HL-60 (cell line): ENCODE results near the gene FRK.
A peak's percentile ranks its signal among the peaks of the same experiment; 100 is the strongest.

Source experiments
- DNase-seq, 2 experiments: peaks; one replicate each; pipeline ENCODE4 v3.0.0-alpha.2; 2010 to 2020; ENCODE audit warnings: low read depth in 1 of 2, low spot score in 1 of 2
- H3K27ac ChIP-seq: fragments of 250-450 bp; sonication (Bioruptor Pico); replicated peaks from 2 replicates; pipeline ENCODE4 v1.5.1; 2020; ENCODE audit warnings: mild to moderate bottlenecking, moderate library complexity
- H3K27me3 ChIP-seq: fragments of 250-450 bp; sonication (Bioruptor Pico); 2 replicates; pipeline ENCODE4 v1.5.1; 2021; ENCODE audit warnings: mild to moderate bottlenecking, moderate library complexity; ENCODE audit not compliant: insufficient read depth, poor library complexity, severe bottlenecking
- H3K4me3 ChIP-seq: replicated peaks from 2 replicates; pipeline ENCODE4 v1.5.1; 2011; ENCODE audit warnings: mild to moderate bottlenecking, control low read depth, low read length; ENCODE audit not compliant: insufficient read depth
- CTCF ChIP-seq: IDR thresholded peaks from one replicate; pipeline ENCODE4 v1.5.1; 2011; ENCODE audit warnings: low read length, control low read depth, inconsistent platforms; ENCODE audit not compliant: insufficient read depth
- GABPA ChIP-seq: IDR thresholded peaks from 2 replicates; pipeline ENCODE4 v1.6.1; 2012; ENCODE audit warnings: low read depth
- POLR2AphosphoS5 ChIP-seq: IDR thresholded peaks from 2 replicates; pipeline ENCODE4 v1.6.1; 2012; ENCODE audit warnings: low read depth
- SPI1 ChIP-seq: IDR thresholded peaks from 2 replicates; pipeline ENCODE4 v1.6.1; 2012; ENCODE audit warnings: low read depth, mild to moderate bottlenecking, borderline replicate concordance
- TF ChIP-seq, protein P1 (sequence below): IDR thresholded peaks from 2 replicates; pipeline ENCODE4 v1.6.1; 2012; ENCODE audit warnings: low read depth; ENCODE audit not compliant: insufficient replicate concordance

FRK gene

GRCh38 chr6:115896538-115897129 lies 164.1 kb downstream of the FRK start:
- no peak overlapping the region for H3K4me3 ChIP-seq
- H3K27ac ChIP-seq: no peak overlapping the region
- DNase-seq: peak in 1 of 2 experiments; percentile 4
- TF ChIP-seq SPI1 (no peak), CTCF (peak; percentile 48)
- H3K27me3 ChIP-seq: peaks cover 5% of the 10 kb centered on the region

DNA sequence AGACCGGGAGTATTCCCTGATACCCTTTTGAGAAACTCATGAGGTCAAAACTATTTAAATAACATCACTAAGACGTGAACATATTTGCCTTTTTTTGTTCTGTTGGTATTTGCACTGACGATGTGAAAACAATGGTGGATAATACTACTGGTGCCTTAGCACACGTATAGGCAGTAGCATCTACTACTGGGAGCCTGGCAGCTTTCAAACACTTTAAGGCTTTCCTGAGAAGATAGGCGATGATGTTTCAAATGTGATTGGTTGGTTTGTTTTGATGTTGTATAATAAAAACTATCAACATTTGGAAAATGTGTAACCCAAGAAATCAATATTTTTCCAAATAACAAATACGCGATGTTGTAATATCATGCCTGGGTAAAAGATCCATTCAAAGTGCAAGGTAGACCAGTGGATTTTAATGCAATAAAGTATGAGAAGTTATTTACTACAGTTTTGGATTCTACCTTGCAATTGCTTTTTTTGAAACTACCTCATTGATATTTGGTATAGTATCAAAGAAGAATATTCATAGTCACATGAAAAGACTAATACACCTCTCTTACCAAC lies 166.2 kb downstream of the FRK start:
- Histone ChIP-seq H3K27ac (no peak overlapping the region), H3K4me3 (no peak overlapping the region), H3K27me3 (peaks cover 5% of the 10 kb centered on the region)
- no peak for DNase-seq
- TF ChIP-seq, protein P1, sequence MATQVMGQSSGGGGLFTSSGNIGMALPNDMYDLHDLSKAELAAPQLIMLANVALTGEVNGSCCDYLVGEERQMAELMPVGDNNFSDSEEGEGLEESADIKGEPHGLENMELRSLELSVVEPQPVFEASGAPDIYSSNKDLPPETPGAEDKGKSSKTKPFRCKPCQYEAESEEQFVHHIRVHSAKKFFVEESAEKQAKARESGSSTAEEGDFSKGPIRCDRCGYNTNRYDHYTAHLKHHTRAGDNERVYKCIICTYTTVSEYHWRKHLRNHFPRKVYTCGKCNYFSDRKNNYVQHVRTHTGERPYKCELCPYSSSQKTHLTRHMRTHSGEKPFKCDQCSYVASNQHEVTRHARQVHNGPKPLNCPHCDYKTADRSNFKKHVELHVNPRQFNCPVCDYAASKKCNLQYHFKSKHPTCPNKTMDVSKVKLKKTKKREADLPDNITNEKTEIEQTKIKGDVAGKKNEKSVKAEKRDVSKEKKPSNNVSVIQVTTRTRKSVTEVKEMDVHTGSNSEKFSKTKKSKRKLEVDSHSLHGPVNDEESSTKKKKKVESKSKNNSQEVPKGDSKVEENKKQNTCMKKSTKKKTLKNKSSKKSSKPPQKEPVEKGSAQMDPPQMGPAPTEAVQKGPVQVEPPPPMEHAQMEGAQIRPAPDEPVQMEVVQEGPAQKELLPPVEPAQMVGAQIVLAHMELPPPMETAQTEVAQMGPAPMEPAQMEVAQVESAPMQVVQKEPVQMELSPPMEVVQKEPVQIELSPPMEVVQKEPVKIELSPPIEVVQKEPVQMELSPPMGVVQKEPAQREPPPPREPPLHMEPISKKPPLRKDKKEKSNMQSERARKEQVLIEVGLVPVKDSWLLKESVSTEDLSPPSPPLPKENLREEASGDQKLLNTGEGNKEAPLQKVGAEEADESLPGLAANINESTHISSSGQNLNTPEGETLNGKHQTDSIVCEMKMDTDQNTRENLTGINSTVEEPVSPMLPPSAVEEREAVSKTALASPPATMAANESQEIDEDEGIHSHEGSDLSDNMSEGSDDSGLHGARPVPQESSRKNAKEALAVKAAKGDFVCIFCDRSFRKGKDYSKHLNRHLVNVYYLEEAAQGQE: no peak

DNA sequence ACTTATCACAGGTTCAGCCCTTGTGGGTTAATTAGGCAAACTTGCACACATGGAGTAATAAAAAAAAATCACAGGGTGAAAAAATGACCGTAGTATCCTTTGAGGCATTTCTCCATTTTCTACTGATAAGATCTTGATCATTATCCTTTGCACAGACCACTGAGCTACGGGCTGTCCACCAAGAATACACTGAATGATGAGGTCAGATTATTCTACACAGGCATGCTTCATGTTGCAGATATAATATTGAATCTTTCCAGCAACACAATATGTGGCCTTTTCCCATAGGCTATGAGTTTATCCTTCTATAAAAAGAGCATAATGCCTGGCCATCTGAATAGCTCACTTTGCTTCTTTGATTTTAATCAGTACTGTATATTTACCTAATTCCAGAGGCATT lies 168.9 kb downstream of the FRK start:
- Histone ChIP-seq H3K27ac (no peak overlapping the region), H3K4me3 (no peak overlapping the region), H3K27me3 (peaks cover 5% of the 10 kb centered on the region)
- no peak for DNase-seq
- no peak for TF ChIP-seq POLR2AphosphoS5
- TF ChIP-seq GABPA: no peak
- TF ChIP-seq, protein P1: no peak
- no peak for TF ChIP-seq SPI1
- no peak for TF ChIP-seq CTCF

- no peak overlapping the region for H3K4me3 ChIP-seq
- TF ChIP-seq, protein P1: no peak
- TF ChIP-seq SPI1 (no peak), POLR2AphosphoS5 (no peak), GABPA (no peak), CTCF (no peak)
- H3K27ac ChIP-seq: no peak overlapping the region
- H3K27me3 ChIP-seq: peaks cover 5% of the 10 kb centered on the region
- no peak for DNase-seq
Observed at GRCh38 chr6:115891111-115891669, 169.5 kb downstream of the FRK start.
